Lower lobe of right lung (tissue), 2 donors: Measurements from ENCODE around the gene SMO. TPM values are rescaled to one million over a fixed set of nuclear protein-coding genes. Genes with fewer than 3 reads are reported as not detected.
A peak's percentile ranks its signal among the peaks of the same experiment; 100 is the strongest.

Experiments used
- ATAC-seq, 2 donors: fragments of 200-7000 bp; cut with Tn5 transposase; one replicate each; pipeline ENCODE4 v1.9.1; 2020 to 2022; ENCODE audit warnings: mild to moderate bottlenecking in 2 of 2, moderate library complexity in 2 of 2
- DNase-seq: peaks from one replicate; pipeline ENCODE4 v3.0.0-alpha.2; 2020
- H3K27ac ChIP-seq: fragments of 200-600 bp; one replicate; pipeline ENCODE4 v1.8.0; 2022
- H3K27me3 ChIP-seq: fragments of 200-600 bp; one replicate; pipeline ENCODE4 v1.8.0; 2022; ENCODE audit warnings: low read depth
- H3K36me3 ChIP-seq: fragments of 200-600 bp; one replicate; pipeline ENCODE4 v1.8.0; 2022; ENCODE audit warnings: mild to moderate bottlenecking
- H3K4me1 ChIP-seq: fragments of 200-600 bp; one replicate; pipeline ENCODE4 v1.8.0; 2022
- H3K4me3 ChIP-seq: fragments of 200-600 bp; one replicate; pipeline ENCODE4 v1.8.0; 2022; ENCODE audit warnings: mild to moderate bottlenecking
- H3K9me3 ChIP-seq: fragments of 200-600 bp; one replicate; pipeline ENCODE4 v1.8.0; 2022
- intact Hi-C: fragments of 100-400 bp; cut with DNase I; formaldehyde crosslinking; loops from one replicate; pipeline ENCODE4 v1.11.0; 2022
- total RNA-seq: library from RNA; stranded (reverse); fragmentation: NEBNext Ultra II Directional; extraction: Animal tissue kit (Norgen Biotek cat#: 25700); gene quantifications from one replicate; pipeline ENCODE4 v1.2.1, GENCODE V29; 2021
- TF ChIP-seq, protein P1 (sequence below): fragments of 200-600 bp; IDR thresholded peaks from one replicate; pipeline ENCODE4 v1.8.0; 2022; ENCODE audit warnings: antibody characterized with exemption, mild to moderate bottlenecking
- donor health status: DM: no; HTN: yes; CAD: no; lungs with severe emphysema.

SMO gene
- total RNA-seq, 1 donor from 2014 or later, result 3.1 TPM

GRCh38 chr7:129176916-129177710, 11.3 kb upstream of the SMO start:
- no peak overlapping the region for H3K4me3 ChIP-seq
- intact Hi-C loops, result no loop called here
- H3K4me1 ChIP-seq, result no peaks in the 10 kb centered on the region
- H3K27me3 ChIP-seq, result peaks cover 29% of the 10 kb centered on the region
- no peaks in the 10 kb centered on the region for H3K36me3 ChIP-seq
- ATAC-seq, result no peak
- no peaks in the 10 kb centered on the region for H3K9me3 ChIP-seq
- TF ChIP-seq, protein P1, sequence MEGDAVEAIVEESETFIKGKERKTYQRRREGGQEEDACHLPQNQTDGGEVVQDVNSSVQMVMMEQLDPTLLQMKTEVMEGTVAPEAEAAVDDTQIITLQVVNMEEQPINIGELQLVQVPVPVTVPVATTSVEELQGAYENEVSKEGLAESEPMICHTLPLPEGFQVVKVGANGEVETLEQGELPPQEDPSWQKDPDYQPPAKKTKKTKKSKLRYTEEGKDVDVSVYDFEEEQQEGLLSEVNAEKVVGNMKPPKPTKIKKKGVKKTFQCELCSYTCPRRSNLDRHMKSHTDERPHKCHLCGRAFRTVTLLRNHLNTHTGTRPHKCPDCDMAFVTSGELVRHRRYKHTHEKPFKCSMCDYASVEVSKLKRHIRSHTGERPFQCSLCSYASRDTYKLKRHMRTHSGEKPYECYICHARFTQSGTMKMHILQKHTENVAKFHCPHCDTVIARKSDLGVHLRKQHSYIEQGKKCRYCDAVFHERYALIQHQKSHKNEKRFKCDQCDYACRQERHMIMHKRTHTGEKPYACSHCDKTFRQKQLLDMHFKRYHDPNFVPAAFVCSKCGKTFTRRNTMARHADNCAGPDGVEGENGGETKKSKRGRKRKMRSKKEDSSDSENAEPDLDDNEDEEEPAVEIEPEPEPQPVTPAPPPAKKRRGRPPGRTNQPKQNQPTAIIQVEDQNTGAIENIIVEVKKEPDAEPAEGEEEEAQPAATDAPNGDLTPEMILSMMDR, result no peak
- no peak overlapping the region for H3K27ac ChIP-seq
- no peak for DNase-seq

- Histone ChIP-seq H3K27me3 (peaks cover 32% of the 10 kb centered on the region), H3K9me3 (no peaks in the 10 kb centered on the region), H3K4me3 (no peak overlapping the region), H3K4me1 (peaks cover 16% of the 10 kb centered on the region), H3K36me3 (no peaks in the 10 kb centered on the region), H3K27ac (no peak overlapping the region)
- no peak for DNase-seq
- TF ChIP-seq, protein P1, result no peak
- intact Hi-C loops, result no loop called here
- no peak for ATAC-seq
Observed at GRCh38 chr7:129184981-129185670, 3.3 kb upstream of the SMO start.

- H3K27ac ChIP-seq, result no peak overlapping the region
- H3K36me3 ChIP-seq, result no peaks in the 10 kb centered on the region
- peaks cover 47% of the 10 kb centered on the region for H3K27me3 ChIP-seq
- H3K4me3 ChIP-seq, result no peak overlapping the region
- DNase-seq (no peak), ATAC-seq (no peak)
- H3K9me3 ChIP-seq, result no peaks in the 10 kb centered on the region
- H3K4me1 ChIP-seq, result peaks cover 16% of the 10 kb centered on the region
- intact Hi-C loops, result no loop called here
- TF ChIP-seq, protein P1, result no peak
Observed at GRCh38 chr7:129186749-129187260, 1.6 kb upstream of the SMO start.

DNA sequence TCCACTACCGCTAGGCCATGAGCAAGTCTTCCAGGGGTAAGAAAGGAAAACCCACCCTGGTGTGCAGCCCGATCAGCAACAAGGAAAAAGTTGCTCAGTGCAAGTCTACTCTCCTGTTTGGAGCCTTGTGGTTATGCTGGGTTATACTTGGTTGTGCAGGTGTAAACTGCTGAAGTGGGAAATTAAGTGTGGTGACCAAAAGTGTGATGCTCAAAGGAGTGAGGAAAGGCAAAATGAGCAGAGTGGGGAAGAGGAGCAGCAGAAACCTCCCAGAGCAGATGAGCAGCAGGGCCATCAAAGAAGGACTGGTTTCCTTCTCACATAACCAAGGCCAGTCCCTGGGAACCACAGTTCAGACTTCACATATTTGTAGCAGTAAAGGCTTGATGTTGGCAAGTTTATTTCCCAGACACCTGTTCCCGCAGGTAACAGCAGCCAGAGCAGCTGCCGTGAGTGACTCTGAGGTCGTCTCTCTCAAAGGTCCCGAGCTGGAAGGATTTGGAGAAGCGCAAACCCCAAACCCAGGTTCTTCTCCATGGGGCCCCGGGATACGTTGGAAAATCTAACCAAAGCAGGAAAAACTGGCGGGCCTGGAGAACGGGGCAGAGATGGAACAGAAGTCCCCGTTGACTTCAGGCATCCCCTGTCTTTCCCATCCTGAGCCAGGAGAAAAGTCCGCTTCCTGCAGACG, 607 bp upstream of the SMO start:
- no peak for ATAC-seq
- Histone ChIP-seq H3K9me3 (no peaks in the 10 kb centered on the region), H3K27me3 (peaks cover 56% of the 10 kb centered on the region), H3K4me1 (peaks cover 16% of the 10 kb centered on the region), H3K27ac (no peak overlapping the region), H3K4me3 (peak overlapping the region; percentile 68), H3K36me3 (no peaks in the 10 kb centered on the region)
- TF ChIP-seq, protein P1, result no peak
- intact Hi-C loops, result no loop called here
- no peak for DNase-seq

GRCh38 chr7:129188892-129189660, 643 bp downstream of the SMO start:
- H3K27ac ChIP-seq, result no peak overlapping the region
- peaks cover 55% of the 10 kb centered on the region for H3K27me3 ChIP-seq

More at GRCh38 chr7:129188892-129189660, 643 bp downstream of the SMO start:
- intact Hi-C loops, result no loop called here
- no peaks in the 10 kb centered on the region for H3K36me3 ChIP-seq
- H3K4me1 ChIP-seq, result peaks cover 16% of the 10 kb centered on the region
- no peaks in the 10 kb centered on the region for H3K9me3 ChIP-seq
- TF ChIP-seq, protein P1, result no peak
- DNase-seq, result no peak
- H3K4me3 ChIP-seq, result peak overlapping the region; percentile 68
- peak; percentile 47 to 58 for ATAC-seq
